GM18870 (cell line): ENCODE measurements around the gene PIGQ.

Source experiments
- ATAC-seq: cut with Tn5 transposase; IDR thresholded peaks from one replicate; pipeline ENCODE4 v1.9.1; 2021; ENCODE audit warnings: moderate library complexity; ENCODE audit not compliant: unreplicated experiment

PIGQ gene

DNA sequence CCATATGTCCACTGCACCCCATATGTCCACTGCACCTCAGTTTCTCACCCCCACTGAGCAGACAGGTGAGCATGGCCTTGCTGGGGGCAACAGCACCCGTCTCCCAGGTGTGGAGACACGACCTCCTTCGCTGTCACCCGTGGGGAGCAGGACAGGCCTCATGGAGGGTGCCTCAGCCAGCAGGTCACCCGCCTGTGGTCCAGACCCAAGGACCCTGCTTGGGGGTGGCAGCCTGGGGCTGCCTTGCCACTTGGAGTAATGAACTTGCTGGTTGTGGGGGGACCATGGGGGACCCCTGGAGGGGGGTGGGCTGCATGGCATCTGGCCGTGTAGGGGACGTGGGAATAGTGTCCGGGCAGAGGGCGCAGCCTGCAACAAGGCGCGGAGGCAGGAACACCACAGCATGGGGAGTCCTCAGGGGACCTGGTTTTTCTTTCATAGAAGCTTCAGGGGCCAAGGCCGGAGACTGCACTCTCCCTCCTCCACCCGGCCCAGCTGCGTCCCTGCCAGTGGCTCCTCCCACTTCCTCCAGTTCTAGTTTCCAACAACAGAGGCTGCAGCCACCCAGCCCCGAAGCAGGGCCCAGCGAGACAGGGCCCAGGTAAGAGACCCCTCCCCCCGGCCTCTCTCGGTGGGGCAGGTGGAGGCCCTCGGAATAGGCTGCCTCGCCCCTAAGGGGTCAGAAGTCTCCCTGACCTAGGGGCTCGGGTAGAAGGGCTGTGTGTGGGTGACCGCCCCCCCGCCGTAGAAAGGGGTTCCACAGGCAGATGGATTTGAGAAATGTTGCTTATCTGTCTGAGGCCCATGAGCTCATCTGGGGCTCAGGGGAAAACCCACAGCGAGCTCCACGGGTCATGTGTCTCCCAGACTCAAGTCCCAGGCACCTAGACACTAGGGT is 3.0 kb upstream of the PIGQ start, which contains the start of gene NHLRC4:
TSS of gene NHLRC4 (plus strand) at position 531 of the 898 bp plus-strand sequence. CDS start 1,043 bp downstream, outside the sequence.
- ATAC-seq = no peak

DNA sequence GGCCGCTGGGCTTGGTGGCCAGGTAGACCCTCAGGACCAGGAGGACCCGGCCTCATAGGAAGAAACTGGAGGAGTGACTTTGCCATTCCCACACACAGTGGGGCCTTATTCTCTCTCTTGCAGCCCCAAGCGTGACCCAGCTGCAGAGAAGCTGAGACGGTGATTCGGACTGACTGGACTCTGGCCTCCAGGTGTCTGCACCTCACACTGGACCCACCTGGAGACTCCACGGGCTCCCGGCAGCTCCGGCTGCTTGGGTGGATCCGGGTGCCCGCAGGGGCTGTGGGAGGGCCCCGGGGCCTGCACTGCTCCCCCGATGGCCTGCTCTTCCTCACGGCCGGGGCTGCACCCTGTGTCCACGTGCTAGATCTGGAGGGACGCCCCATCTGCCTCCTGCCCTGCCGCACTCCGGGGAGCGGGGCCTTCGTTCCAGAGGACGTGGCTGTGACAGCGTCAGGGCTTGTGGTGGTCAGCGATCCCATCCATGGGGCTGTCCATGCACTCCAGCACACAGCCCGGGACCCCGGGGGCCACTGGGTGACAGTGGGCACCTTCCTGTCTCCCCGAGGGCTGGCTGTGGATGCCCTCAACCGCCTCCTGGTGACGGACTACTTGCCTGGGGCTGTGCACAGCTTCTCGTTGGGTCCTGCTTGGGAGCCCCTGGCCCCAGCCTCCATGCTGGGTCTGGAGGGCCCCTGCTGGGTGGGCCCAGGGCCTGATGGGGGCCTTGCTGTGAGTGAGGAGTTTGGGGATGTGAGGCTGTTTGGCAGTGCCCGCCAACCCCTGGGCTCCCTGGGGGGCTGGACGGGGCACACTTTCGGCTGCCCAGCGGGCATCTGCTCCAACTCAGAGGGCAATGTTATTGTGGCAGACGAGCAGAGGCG is 2.2 kb upstream of the PIGQ start:
- no peak for ATAC-seq

DNA sequence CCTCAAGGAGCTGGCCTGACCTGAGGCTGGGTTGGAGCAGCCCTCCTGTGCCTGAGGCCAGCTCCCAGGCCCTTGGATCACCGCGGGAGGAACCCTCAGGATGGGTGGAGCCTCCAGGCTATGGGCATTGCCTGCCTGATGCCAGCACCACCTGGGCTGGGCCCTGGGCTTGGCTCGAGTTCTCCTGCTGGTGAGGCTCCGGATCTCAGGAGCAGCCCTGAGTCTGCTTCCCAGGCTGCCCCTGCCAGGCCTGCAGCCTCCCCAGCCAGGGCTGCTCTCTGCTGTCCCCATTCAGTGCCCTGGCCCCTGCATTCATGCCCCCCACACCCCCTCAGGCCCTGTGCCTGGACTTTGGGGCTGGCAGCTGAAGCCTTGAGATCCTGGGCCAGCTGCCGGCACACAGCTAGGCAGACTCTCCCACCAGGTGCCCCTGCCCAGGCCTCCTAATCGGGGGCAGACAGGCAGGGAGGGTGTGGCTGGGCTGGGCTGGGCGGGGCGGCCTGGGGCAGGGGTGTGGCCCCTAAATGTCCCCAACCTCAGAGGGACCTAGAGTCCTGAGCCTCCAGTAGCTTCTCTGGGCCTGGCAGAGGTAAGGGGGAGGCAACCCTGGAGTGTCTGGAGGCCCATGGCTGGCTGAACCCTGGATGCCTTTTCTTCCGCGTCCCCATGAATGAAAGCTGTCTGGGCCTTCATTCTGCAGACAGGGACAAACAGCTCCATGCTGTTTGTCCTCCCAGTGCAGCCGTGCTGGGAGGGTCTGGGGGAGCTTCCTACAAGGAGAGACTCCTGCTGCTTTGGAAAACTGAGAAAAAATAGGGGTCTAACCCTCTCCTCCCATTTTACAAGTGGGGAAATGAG is 1.1 kb upstream of the PIGQ start:
- no peak for ATAC-seq

DNA sequence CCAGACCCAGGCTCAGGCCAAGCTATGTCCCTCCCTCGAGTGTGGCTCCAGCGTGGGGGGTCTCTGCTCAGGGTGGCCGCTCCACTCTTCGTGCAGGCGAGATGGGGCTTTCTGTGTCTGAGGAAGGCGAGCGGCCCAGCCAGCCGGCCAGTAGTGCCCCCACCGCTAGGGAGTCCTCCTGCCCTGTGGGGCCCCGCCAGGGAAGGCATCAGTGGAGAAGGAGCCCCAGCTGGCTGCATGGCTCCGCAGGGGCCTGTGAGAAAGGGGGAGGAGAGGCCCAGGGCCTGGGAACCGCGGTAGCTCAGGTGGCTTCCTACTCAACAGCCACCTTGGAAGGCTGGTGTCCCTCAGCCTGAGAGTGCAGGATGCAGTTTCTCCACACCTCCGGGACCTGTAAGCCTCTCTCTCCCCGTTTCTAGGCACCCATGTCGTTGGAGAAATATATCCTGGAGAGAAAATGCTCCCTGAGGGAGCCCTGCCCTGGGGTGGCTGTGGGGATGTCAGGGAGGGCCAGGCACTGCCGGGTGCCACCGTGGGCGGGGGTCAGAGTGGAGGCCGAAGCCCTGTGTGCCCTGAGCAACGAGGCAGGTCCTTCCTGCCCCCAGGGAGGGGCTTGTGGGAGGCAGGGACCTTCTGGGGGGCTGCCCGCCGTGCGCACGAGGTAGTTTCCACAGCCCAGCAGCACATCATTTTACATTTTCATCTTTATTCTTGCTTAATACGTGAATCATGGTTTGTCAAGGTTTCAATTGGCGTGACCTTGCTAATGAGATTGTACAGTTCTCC is 3.3 kb downstream of the PIGQ start:
- no peak for ATAC-seq

DNA sequence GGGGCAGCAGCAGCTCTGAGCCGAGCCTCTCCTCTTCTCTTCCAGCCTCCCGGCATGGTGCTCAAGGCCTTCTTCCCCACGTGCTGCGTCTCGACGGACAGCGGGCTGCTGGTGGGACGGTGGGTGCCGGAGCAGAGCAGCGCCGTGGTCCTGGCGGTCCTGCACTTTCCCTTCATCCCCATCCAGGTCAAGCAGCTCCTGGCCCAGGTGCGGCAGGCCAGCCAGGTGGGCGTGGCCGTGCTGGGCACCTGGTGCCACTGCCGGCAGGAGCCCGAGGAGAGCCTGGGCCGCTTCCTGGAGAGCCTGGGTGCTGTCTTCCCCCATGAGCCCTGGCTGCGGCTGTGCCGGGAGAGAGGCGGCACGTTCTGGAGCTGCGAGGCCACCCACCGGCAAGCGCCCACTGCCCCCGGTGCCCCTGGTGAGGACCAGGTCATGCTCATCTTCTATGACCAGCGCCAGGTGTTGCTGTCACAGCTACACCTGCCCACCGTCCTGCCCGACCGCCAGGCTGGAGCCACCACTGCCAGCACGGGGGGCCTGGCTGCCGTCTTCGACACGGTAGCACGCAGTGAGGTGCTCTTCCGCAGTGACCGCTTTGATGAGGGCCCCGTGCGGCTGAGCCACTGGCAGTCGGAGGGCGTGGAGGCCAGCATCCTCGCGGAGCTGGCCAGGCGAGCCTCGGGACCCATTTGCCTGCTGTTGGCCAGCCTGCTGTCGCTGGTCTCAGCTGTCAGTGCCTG is 4.4 kb downstream of the PIGQ start:
- ATAC-seq = no peak

DNA sequence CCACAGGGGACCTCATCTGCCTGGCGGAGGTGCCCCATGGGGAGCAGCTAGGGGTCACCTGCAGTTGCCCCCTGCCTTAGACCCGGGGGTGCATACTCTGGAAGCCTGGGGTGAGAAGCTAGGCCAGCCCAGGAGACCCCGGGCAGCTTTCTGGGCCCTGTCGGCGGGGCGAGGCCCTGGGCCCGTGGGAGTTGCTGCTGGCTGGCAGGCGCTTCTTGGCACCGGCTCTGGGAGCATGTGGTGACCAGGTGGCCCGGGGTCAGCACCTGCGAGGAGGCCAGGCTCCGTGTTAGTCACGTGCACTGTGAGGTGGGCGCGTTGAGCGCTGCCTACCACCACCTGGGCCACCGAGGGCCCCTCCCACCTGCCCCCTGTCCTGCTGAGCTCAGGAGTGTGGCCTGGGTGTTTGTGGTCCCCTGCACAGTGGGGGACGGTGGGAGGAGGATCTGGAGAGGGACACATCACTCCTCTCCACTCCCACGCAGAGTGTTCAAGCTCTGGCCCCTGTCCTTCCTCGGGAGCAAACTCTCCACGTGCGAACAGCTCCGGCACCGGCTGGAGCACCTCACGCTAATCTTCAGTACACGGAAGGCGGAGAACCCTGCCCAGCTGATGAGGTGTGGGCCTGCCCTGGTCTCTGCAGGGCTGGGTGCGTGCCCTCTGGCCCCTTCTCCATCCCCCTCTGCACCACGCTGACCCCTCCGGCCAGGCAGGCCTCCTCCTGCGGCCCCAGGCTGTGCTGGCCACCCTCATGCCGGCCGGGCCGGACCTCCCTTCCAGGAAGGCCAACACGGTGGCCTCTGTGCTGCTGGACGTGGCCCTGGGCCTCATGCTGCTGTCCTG is 5.8 kb downstream of the PIGQ start:
- no peak for ATAC-seq

DNA sequence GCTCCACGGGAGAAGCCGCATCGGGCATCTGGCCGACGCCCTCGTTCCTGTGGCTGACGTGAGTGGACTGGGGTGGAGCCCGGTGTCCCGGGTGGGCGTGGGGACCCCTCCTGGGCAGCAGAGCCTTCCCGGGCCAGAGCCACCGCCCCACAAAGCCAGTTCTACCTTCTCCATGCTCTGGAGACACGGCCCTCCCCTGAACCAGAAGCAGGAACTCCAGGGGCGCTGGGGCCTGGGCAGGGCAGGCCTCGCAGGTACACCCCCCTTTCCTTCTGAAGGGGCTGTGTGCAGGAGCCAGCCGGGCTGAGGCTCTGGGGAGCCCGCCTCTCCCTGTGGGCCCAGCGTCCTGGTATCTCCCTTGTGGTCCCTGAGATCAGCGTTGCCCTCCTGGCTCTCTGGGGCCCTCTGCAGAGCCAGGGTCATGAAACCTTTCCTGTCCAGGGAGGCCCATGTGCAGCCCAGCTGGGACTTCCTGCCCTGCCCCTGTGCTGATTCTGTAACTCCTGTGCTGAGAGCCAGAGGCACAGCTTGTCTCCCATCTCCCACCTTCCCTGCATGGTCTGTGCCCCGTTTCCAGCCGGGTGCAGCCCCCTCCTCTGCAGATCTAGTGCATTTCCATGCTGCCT is 6.5 kb downstream of the PIGQ start:
- ATAC-seq = no peak

DNA sequence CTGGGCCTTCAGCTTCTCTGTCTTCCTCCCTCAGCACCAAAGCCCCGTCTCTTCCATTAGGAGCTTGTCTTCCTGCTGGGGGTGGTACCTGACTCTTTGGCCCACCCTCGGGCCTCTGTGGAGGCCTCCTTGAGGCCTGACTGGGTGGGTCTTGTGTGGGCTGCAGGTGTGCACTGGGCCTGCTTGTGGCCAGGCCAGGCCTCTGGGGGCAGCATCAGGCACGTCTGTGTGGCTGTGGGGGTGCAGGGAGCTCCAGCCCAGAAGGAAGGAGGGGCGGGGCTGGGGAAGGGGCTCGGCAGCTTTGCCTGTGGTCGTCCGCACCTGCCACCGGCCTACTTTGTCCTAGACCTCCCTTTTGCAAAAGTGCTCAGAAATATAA is 7.0 kb downstream of the PIGQ start:
- no peak for ATAC-seq

DNA sequence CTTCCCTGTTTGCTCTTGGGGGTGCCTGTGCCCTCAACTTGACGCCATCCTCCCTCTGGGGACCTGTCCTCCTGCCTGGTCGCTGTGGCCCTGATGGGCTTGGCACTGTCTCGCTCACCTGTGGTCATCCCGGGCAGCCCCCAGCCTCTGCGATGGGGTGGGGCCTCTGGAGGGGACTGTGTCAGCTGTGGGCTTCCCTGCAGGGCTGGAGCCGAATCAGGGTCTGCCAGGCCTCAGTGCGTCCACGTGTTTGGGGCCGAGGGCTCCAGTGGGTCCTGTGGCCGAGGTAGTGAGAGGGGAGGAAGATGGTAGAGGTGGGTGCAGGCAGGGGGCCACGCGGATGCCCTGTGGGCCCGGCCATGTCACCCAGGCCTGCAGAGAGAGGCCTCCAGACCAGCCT is 8.0 kb downstream of the PIGQ start:
- no peak for ATAC-seq

- ATAC-seq = no peak
Measured at GRCh38 chr16:578232-578869, 8.6 kb downstream of the PIGQ start.

DNA sequence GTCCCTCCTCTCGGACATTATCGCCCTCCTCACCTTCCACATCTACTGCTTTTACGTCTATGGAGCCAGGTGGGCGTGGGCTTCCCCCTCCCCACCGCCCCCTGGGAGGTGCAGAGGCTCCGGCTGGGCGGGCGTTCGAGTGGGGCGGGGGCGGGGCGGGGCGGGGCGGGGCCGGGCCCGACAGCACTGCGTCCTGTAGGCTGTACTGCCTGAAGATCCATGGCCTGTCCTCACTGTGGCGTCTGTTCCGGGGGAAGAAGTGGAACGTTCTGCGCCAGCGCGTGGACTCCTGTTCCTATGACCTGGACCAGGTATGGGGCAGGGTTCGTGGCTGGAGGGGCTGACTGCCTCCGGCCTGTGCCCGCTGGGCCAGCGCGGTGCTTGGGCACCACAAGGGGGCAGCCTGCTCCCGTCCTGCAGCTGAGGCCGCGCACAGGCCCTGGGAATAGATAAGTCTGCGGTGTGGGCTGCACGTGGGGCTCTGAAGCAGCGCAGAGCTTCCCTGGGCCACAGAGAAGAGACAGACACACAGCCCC is 9.2 kb downstream of the PIGQ start:
- no peak for ATAC-seq

DNA sequence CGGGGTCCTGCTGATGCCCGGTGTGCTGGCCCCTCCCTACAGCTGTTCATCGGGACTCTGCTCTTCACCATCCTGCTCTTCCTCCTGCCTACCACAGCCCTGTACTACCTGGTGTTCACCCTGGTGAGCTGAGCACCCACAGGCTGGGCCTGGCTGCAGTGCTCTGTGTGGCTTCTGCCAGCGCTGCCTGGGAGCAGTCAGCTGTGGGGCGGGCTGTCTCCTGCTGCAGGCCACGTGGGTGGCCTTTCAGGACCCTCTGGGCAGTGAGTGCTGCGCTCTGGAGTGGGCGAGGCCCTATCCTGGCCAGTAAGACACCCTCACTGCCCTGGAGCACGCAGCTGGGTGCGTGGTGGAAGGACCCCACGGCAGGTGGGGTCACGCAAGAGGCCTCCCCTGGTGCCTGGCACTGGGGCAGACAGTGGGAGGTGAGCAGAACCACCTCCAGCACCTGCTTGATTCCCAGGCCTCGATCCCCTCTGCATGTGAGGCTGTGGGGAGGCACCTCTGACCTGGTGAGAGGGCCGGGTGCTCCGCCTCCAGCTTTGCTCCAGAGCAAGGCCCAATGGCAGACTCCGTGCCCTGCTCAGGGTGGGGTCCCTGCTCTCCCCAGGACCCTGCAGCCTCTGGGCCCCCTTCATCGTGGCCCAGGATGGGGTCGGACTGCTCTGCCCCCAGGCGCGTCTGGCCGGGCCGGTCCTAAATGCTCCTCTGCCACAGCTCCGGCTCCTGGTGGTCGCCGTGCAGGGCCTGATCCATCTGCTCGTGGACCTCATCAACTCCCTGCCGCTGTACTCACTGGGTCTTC is 10.6 kb downstream of the PIGQ start:
- ATAC-seq = no peak

DNA sequence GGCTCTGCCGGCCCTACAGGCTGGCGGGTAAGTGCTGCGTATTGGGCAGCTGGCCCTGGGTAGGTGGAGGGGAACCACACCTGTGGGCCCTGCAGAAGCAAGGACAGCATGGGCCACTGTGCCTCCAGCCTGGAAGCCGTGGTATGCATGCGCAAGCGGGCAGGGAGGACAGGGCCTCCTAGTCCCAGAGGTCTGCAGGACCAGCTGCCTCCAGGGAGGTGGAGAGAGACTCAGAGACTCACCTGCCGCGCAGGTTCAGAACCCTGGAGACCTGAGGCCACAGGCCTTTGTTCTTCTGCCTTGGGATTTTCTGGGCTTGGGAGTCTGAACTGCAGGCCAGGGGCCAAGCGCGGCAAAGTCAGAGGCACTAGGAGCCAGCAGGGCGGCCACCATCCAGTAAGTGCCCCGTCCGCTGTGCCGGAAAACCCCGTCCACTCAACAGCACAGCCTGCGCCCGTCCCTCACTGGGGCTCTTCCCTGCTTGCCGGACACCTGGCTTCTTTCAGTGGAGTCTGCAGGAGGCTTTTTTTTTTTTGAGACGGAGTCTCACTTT is 11.3 kb downstream of the PIGQ start:
- no peak for ATAC-seq

DNA sequence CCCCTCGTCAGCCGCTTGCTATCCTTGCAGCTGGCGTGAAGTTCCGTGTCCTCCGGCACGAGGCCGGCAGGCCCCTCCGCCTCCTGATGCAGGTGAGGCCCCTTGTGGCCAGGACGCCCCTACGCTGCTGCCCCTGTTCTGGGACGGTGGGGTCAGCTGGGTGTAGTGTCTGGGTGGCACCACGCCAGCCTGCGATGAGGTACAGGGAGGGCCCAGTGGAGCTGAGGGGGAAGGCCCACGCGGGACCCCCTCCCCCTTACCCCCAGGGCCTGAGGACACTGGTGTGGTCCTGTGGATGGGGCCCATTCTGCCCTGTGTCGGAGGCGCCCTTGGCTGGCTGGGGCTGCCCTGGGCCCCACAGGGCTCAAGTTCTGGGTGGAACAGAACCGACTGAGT is 12.4 kb downstream of the PIGQ start:
- ATAC-seq = no peak

DNA sequence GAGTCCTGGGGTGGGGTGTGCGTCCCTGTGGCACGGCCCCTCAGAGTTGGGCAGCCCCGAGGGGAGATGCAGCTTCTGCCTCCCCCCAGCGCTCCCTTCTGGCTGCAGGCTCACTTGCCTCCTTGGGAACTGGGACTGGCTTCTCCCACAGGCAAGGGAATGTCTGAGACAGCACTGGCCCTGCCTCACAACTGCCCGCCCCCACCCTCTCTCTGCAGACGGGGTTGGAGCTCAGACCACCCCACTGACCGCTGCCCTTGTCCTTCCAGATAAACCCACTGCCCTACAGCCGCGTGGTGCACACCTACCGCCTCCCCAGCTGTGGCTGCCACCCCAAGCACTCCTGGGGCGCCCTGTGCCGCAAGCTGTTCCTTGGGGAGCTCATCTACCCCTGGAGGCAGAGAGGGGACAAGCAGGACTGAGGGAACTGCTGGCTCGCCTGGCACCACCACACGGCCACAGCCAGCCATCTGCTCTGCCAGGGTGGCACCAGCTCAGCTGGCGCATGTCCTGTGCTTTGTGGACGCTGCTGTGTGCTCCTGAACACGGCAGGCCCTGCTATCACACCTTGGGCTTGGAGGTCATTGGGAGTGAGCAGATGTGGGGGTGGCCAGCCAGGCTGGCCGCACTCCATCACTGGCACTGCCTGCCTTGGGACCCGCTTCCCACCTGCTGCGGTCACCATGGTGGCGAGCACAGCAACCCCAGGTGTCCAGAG is 13.0 kb downstream of the PIGQ start:
- ATAC-seq = no peak

DNA sequence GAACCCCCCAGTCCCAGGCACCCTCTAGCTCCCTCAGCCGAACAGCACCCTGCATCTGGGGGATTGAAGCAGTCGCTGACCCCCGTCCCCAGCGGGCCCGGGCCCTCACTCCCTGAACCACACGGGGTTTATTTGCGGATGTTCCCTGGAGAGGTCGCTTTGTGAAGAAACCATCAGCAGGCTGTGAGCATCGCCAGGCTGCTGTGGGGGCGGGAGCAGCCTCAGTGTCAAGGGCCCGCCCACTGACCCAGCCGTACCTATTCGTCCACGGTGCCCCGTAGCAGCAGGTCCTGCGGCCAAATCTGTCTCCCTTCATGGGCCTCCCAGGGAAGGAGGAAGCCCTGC is 13.7 kb downstream of the PIGQ start:
- ATAC-seq = no peak
